Panc1 (cell line): ENCODE results near the gene NR5A2. TPM values are rescaled to one million over a fixed set of nuclear protein-coding genes. Genes with fewer than 3 reads are reported as not detected.

Experiments
- ATAC-seq: fragments of 200-7000 bp; cut with Tn5 transposase; 2 replicates; pipeline ENCODE4 v1.9.1; 2020; ENCODE audit warnings: mild to moderate bottlenecking, moderate library complexity
- BruUV-seq: library from RNA; stranded (reverse); fragments of 400-500 nt; replicated peaks from 2 replicates; lab custom pipeline; 2021; lab: Mats Ljungman, UMichigan
- CTCF ChIA-PET: fragments of 300-600 bp; sonication (Branson Sonifier 250); formaldehyde crosslinking; loops from one replicate; lab custom pipeline; 2022; ENCODE audit warnings: antibody characterized with exemption; lab: Charles Lee
- POLR2A ChIA-PET: fragments of 300-600 bp; sonication (Branson Sonifier 250); formaldehyde crosslinking; loops from one replicate; lab custom pipeline; 2022; ENCODE audit warnings: antibody characterized with exemption; lab: Charles Lee
- DNase-seq: peaks from one replicate; pipeline ENCODE4 v3.0.0-alpha.2; 2010; ENCODE audit warnings: low read depth, low spot score
- H3K27ac ChIP-seq: 2 replicates; pipeline ENCODE4 v1.5.1; 2011; ENCODE audit warnings: mild to moderate bottlenecking, low read length, inconsistent platforms
- H3K27me3 ChIP-seq: fragments of 200-500 bp; sonication (Bioruptor generic); 2 replicates; pipeline ENCODE4 v1.6.0; 2014; ENCODE audit warnings: low read length, inconsistent platforms; ENCODE audit not compliant: control insufficient read depth, insufficient read depth
- H3K36me3 ChIP-seq: fragments of 200-500 bp; sonication (Bioruptor generic); 2 replicates; pipeline ENCODE4 v1.5.1; 2014; ENCODE audit warnings: inconsistent platforms, mild to moderate bottlenecking, low read length, moderate library complexity; ENCODE audit not compliant: control insufficient read depth, insufficient read depth
- H3K4me1 ChIP-seq: 2 replicates; pipeline ENCODE4 v1.5.1; 2011; ENCODE audit warnings: inconsistent platforms, mild to moderate bottlenecking, low read length, moderate library complexity; ENCODE audit not compliant: control insufficient read depth, insufficient read depth
- H3K4me3 ChIP-seq, 2 experiments: 2 replicates each; pipeline ENCODE4 v1.5.1; 2011 to 2012; ENCODE audit warnings: low read depth in 2 of 2, low read length in 2 of 2, mild to moderate bottlenecking in 2 of 2, inconsistent platforms in 1 of 2, moderate library complexity in 1 of 2
- H3K9me3 ChIP-seq: fragments of 200-500 bp; sonication (Bioruptor generic); 2 replicates; pipeline ENCODE4 v1.5.1; 2014; ENCODE audit warnings: low read depth, mild to moderate bottlenecking, inconsistent platforms, low read length, moderate library complexity; ENCODE audit not compliant: control insufficient read depth, insufficient read depth
- CTCF ChIP-seq: fragments of 450-650 bp; IDR thresholded peaks from 2 replicates; pipeline ENCODE4 v1.5.1; 2017; ENCODE audit warnings: mild to moderate bottlenecking
- POLR2AphosphoS5 ChIP-seq: IDR thresholded peaks from 2 replicates; pipeline ENCODE4 v1.6.1; 2012; ENCODE audit warnings: mild to moderate bottlenecking, low read depth, low read length, moderate library complexity
- REST ChIP-seq, 2 experiments: IDR thresholded peaks; 2 replicates each; pipeline ENCODE4 v1.6.1; 2011 to 2012; ENCODE audit warnings: low read depth in 2 of 2, control low read depth in 1 of 2, low read length in 1 of 2, mild to moderate bottlenecking in 1 of 2, moderate library complexity in 1 of 2; ENCODE audit not compliant: insufficient read depth in 1 of 2
- SIN3A ChIP-seq: IDR thresholded peaks from 2 replicates; pipeline ENCODE4 v1.6.1; 2012; ENCODE audit warnings: low read depth, mild to moderate bottlenecking, low read length, moderate library complexity, borderline replicate concordance; ENCODE audit not compliant: insufficient read depth
- TCF7L2 ChIP-seq: IDR thresholded peaks from 2 replicates; pipeline ENCODE4 v1.6.1; 2011; ENCODE audit warnings: mild to moderate bottlenecking, low read depth, low read length, inconsistent platforms
- in situ Hi-C: cut with HindIII; loops from 2 replicates; pipeline ENCODE4 v1.10.0; 2016; ENCODE audit warnings: low sequenced_read_pairs, low pct_unique_long_range_greater_than_20kb
- intact Hi-C: fragments of 100-400 bp; cut with micrococcal nuclease; formaldehyde crosslinking; loops from one replicate; pipeline ENCODE4 v1.10.0; 2022; ENCODE audit not compliant: unreplicated experiment
- total RNA-seq: library from RNA; stranded (reverse); gene quantifications from one replicate; pipeline ENCODE4 v1.2.1, GENCODE V29; 2021; ENCODE audit not compliant: unreplicated experiment

Gene NR5A2
- total RNA-seq, 1 experiment from 2014 or later: 4.3 TPM

GRCh38 chr1:200157715-200158114, 130.2 kb downstream of the NR5A2 start:
- POLR2A ChIA-PET: interaction anchor here (0.6 kb wide), 2 partner anchors 348 to 352 kb away, joined by 3 read pairs; no protein-coding TSS in a partner anchor
- H3K36me3 ChIP-seq: no peaks in the 10 kb centered on the region
- no peak for ATAC-seq
- no peaks in the 10 kb centered on the region for H3K9me3 ChIP-seq
- H3K4me1 ChIP-seq: peaks cover 3% of the 10 kb centered on the region; the same call in 1 of the 2 replicates
- no peaks in the 10 kb centered on the region for H3K27me3 ChIP-seq
- H3K27ac ChIP-seq: no peak overlapping the region; the same call in 1 of the 2 replicates
- DNase-seq: no peak
- TF ChIP-seq REST (IDR thresholded peaks at IDR 0.05; ENCODE audit: insufficient read depth in 1 of 2, low read depth in 2 of 2, low read length in 1 of 2) (no peak), CTCF (no peak), POLR2AphosphoS5 (no peak), TCF7L2 (no peak), SIN3A (no peak)
- CTCF ChIA-PET: no interaction called here
- H3K4me3 ChIP-seq: no peak overlapping the region
- intact Hi-C loops (no loop called here), in situ Hi-C loops (no loop called here)
- no TSS peak for BruUV-seq

- no TSS peak for BruUV-seq
- intact Hi-C loops (no loop called here), in situ Hi-C loops (no loop called here)
- ATAC-seq: no peak
- DNase-seq: no peak
- TF ChIP-seq POLR2AphosphoS5 (no peak), TCF7L2 (no peak), CTCF (no peak), SIN3A (no peak), REST (IDR thresholded peaks at IDR 0.05; ENCODE audit: insufficient read depth in 1 of 2, low read depth in 2 of 2, low read length in 1 of 2) (no peak)
- no peaks in the 10 kb centered on the region for H3K4me1 ChIP-seq
- H3K36me3 ChIP-seq: no peaks in the 10 kb centered on the region
- POLR2A ChIA-PET: interaction anchor here (0.5 kb wide), 1 partner anchor 322 kb away, joined by 3 read pairs; no protein-coding TSS in a partner anchor
- no peak overlapping the region for H3K4me3 ChIP-seq
- H3K27ac ChIP-seq: no peak overlapping the region
- H3K27me3 ChIP-seq: no peaks in the 10 kb centered on the region
- CTCF ChIA-PET: no interaction called here
- H3K9me3 ChIP-seq: no peaks in the 10 kb centered on the region
Measured at GRCh38 chr1:200161801-200162200, 134.3 kb downstream of the NR5A2 start.
